Prostate gland (tissue), 2 donors: ENCODE measurements around the gene TMEM208. TPM values are rescaled to one million over a fixed set of nuclear protein-coding genes. Genes with fewer than 3 reads are reported as not detected.

Experiments
- DNase-seq: peaks from one replicate; pipeline ENCODE4 v3.0.0-alpha.2; 2019; ENCODE audit warnings: low spot score
- H3K27ac ChIP-seq, 2 donors: fragments of 200-600 bp; sonication (generic); 2 replicates each; pipeline ENCODE4 v1.5.1; 2017 to 2019
- H3K27me3 ChIP-seq: fragments of 200-600 bp; sonication (generic); replicated peaks from 2 replicates; pipeline ENCODE4 v1.5.1; 2019; ENCODE audit not compliant: insufficient read depth
- H3K36me3 ChIP-seq, 2 donors: fragments of 200-600 bp; sonication (generic); 1 replicate in 1 of 2; 2 replicates in 1 of 2; pipeline versions ENCODE4 v1.5.1 to v1.8.1; 2017 to 2019
- H3K4me1 ChIP-seq: fragments of 200-600 bp; sonication (generic); replicated peaks from 2 replicates; pipeline ENCODE4 v1.5.1; 2019
- H3K4me3 ChIP-seq, 2 donors: fragments of 200-600 bp; sonication (generic); 2 replicates each; pipeline ENCODE4 v1.5.1; 2017 to 2019
- H3K9me3 ChIP-seq: fragments of 200-600 bp; sonication (generic); 2 replicates; pipeline ENCODE4 v1.5.1; 2017
- CTCF ChIP-seq, 4 experiments: fragments of 200-600 bp in 2 of 4; fragments of 450-650 bp in 2 of 4; sonication (generic) in 2 of 4; IDR thresholded peaks; 1 replicate in 3 of 4; 2 replicates in 1 of 4; pipeline ENCODE4 v1.5.1; 2016 to 2019; ENCODE audit warnings: antibody characterized with exemption in 4 of 4, mild to moderate bottlenecking in 2 of 4, moderate library complexity in 2 of 4
- POLR2A ChIP-seq: fragments of 450-650 bp; IDR thresholded peaks from one replicate; pipeline ENCODE4 v1.6.1; 2016; ENCODE audit warnings: antibody characterized with exemption, mild to moderate bottlenecking
- POLR2AphosphoS5 ChIP-seq: sonication (generic); formaldehyde crosslinking; IDR thresholded peaks from one replicate; pipeline ENCODE4 v1.6.1; 2017; ENCODE audit warnings: antibody characterized with exemption
- WGBS: methylation state at CpG from one replicate; pipeline ENCODE4 v1.1.5; 2018; 5-methylcytosine and 5-hydroxymethylcytosine counted together
- intact Hi-C: fragments of 100-400 bp; cut with DNase I; formaldehyde crosslinking; loops from one replicate; pipeline ENCODE4 v1.14.2; 2022
- total RNA-seq, 2 donors: library from RNA; depleted of rRNA; stranded (reverse); fragments of >200 nt; gene quantifications; one replicate each; pipeline ENCODE4 v1.1.0, GENCODE V29; 2016

The TMEM208 gene
- total RNA-seq, 2 donors from 2014 or later: 39.1 to 57.1 TPM

GRCh38 chr16:67191411-67191994 lies 35.4 kb upstream of the TMEM208 start:
- 20% methylated on average over 9 of the region's 9 CpGs for WGBS
- no peak for TF ChIP-seq POLR2AphosphoS5
- TF ChIP-seq POLR2A: no peak
- no peak for TF ChIP-seq CTCF (IDR thresholded peaks at IDR 0.05)
- DNase-seq: no peak
- H3K9me3 ChIP-seq: no peaks in the 10 kb centered on the region
- H3K36me3 ChIP-seq: peaks cover 11 to 16% of the 10 kb centered on the region in 2 donors
- no peaks in the 10 kb centered on the region for H3K27me3 ChIP-seq
- H3K4me3 ChIP-seq: peak overlapping the region; percentile 88 to 91
- H3K4me1 ChIP-seq: peaks cover 17% of the 10 kb centered on the region
- H3K27ac ChIP-seq: no peak overlapping the region
- intact Hi-C loops: no loop called here

- peak within 1 kb of the TSS; percentile 88 to 91 for H3K4me3 ChIP-seq
- no peaks in the 10 kb centered on the region for H3K27me3 ChIP-seq
- H3K36me3 ChIP-seq: peaks cover 12 to 16% of the 10 kb centered on the region in 2 donors
- H3K9me3 ChIP-seq: no peaks in the 10 kb centered on the region
- peaks cover 17% of the 10 kb centered on the region for H3K4me1 ChIP-seq
- TF ChIP-seq POLR2A (peak; percentile 22), CTCF (IDR thresholded peaks at IDR 0.05) (peak in 2 of 4 experiments; percentile 30 to 40), POLR2AphosphoS5 (peak; percentile 99)
- WGBS: under 1% methylated on average over 51 of the region's 54 CpGs
- peak; percentile 89 for DNase-seq
- intact Hi-C loops: no loop called here
- H3K27ac ChIP-seq: peak within 1 kb of the TSS; percentile 35 to 41
These were observed 34.8 kb upstream of the TMEM208 start, which contains the start of gene E2F4 for GRCh38 chr16:67191995-67192681. TSS of gene E2F4 (plus strand) at chr16:67192155. CDS start at chr16:67192228, 73 bp downstream.

GRCh38 chr16:67192781-67193361 lies 34.1 kb upstream of the TMEM208 start:
- Histone ChIP-seq H3K9me3 (no peaks in the 10 kb centered on the region), H3K4me1 (peaks cover 17% of the 10 kb centered on the region), H3K27me3 (no peaks in the 10 kb centered on the region), H3K36me3 (peaks cover 14 to 16% of the 10 kb centered on the region in 2 donors), H3K4me3 (peak overlapping the region; percentile 88 to 91), H3K27ac (peak overlapping the region in 1 of 2 donors; percentile 35)
- WGBS: 31% methylated on average over 17 of the region's 17 CpGs
- no peak for DNase-seq
- no peak for TF ChIP-seq POLR2AphosphoS5
- TF ChIP-seq POLR2A: no peak
- no peak for TF ChIP-seq CTCF (IDR thresholded peaks at IDR 0.05)
- intact Hi-C loops: no loop called here

GRCh38 chr16:67193536-67193935 lies 33.4 kb upstream of the TMEM208 start:
- Histone ChIP-seq H3K27ac (peak overlapping the region in 1 of 2 donors; percentile 0), H3K36me3 (peaks cover 14 to 16% of the 10 kb centered on the region in 2 donors), H3K9me3 (no peaks in the 10 kb centered on the region), H3K4me3 (peak overlapping the region in 1 of 2 donors; percentile 91), H3K4me1 (peaks cover 21% of the 10 kb centered on the region), H3K27me3 (no peaks in the 10 kb centered on the region)
- no peak for DNase-seq
- intact Hi-C loops: no loop called here
- TF ChIP-seq POLR2AphosphoS5 (no peak), POLR2A (no peak), CTCF (IDR thresholded peaks at IDR 0.05) (no peak)
